ENCODE measurements around the gene KDELR1. TPM values are rescaled to one million over a fixed set of nuclear protein-coding genes. Genes with fewer than 3 reads are reported as not detected.
A peak's percentile ranks its signal among the peaks of the same experiment; 100 is the strongest.
"Not testable (repeated sequence)": the region's sequence is repeated elsewhere in the genome, so short reads cannot be mapped to it uniquely, and the experiment has no call there.

KDELR1 gene
- total RNA-seq, 2 experiments from 2014 or later: 69.6 to 81.6 TPM

- no peak overlapping the region for H3K27ac Mint-ChIP-seq
- peaks cover 39% of the 10 kb centered on the region for H3K4me1 Mint-ChIP-seq
- peaks cover 3% of the 10 kb centered on the region for H3K36me3 Mint-ChIP-seq (ENCODE audit: low read depth)
- POLR2A ChIA-PET: no interaction called here
- DNase-seq: no peak
- no peaks in the 10 kb centered on the region for H3K9me3 Mint-ChIP-seq
- CTCF ChIA-PET: no interaction called here
- peaks cover 55% of the 10 kb centered on the region for H3K27me3 Mint-ChIP-seq
- H3K4me3 Mint-ChIP-seq: no peak overlapping the region
These were observed 4.1 kb upstream of the KDELR1 start for GRCh38 chr19:48395499-48395898.

DNA sequence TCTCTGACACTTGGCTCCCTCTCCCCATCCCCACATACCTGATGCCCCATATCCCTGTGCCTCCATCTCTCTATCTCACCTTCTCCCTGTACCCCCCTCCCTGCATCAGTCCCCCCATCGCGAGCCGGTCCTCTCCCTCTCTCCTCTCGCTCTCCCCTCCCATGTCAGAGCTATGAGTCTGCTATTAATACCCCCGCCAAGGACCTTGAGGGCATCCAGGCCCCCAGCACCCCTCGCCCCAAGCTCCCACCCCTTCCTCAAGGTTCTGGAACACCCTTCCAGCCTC, 3.8 kb upstream of the KDELR1 start:
- DNase-seq: no peak
- Mint-ChIP-seq H3K4me3 (no peak overlapping the region), H3K27ac (no peak overlapping the region), H3K36me3 (ENCODE audit: low read depth) (peaks cover 3% of the 10 kb centered on the region), H3K4me1 (peaks cover 39% of the 10 kb centered on the region), H3K9me3 (no peaks in the 10 kb centered on the region), H3K27me3 (peaks cover 55% of the 10 kb centered on the region)
- ChIA-PET POLR2A (no interaction called here), CTCF (no interaction called here)

- Mint-ChIP-seq H3K36me3 (ENCODE audit: low read depth) (peaks cover 3% of the 10 kb centered on the region), H3K27ac (no peak overlapping the region), H3K27me3 (peaks cover 55% of the 10 kb centered on the region), H3K4me1 (peaks cover 36% of the 10 kb centered on the region), H3K4me3 (no peak overlapping the region), H3K9me3 (no peaks in the 10 kb centered on the region)
- no peak for DNase-seq
- ChIA-PET CTCF (interaction anchor here (0.6 kb wide), 1 partner anchor 236 kb away, joined by 3 read pairs; no protein-coding TSS in a partner anchor), POLR2A (no interaction called here)
These were observed 3.2 kb upstream of the KDELR1 start for GRCh38 chr19:48394331-48395169.

GRCh38 chr19:48393559-48394330, 2.4 kb upstream of the KDELR1 start, which contains the start of gene GRIN2D:
GRIN2D (plus strand) TSS chr19:48393668; CDS start chr19:48398393, 4,725 bp downstream.
- ChIA-PET CTCF (interaction anchor here (0.6 to 1.1 kb wide), 3 partner anchors 10 to 235 kb away, joined by 3 read pairs; no protein-coding TSS in a partner anchor), POLR2A (no interaction called here)
- DNase-seq: no peak
- Mint-ChIP-seq H3K4me1 (peaks cover 32% of the 10 kb centered on the region), H3K9me3 (no peaks in the 10 kb centered on the region), H3K4me3 (peak within 1 kb of the TSS; percentile 30), H3K36me3 (ENCODE audit: low read depth) (peaks cover 2% of the 10 kb centered on the region), H3K27ac (no peak within 1 kb of the TSS), H3K27me3 (peaks cover 55% of the 10 kb centered on the region)

GRCh38 chr19:48392860-48393558, 1.7 kb upstream of the KDELR1 start:
- peaks cover 54% of the 10 kb centered on the region for H3K27me3 Mint-ChIP-seq
- H3K4me3 Mint-ChIP-seq: peak overlapping the region; percentile 30
- no peak for DNase-seq
- POLR2A ChIA-PET: no interaction called here
- peaks cover 35% of the 10 kb centered on the region for H3K4me1 Mint-ChIP-seq
- no peaks in the 10 kb centered on the region for H3K9me3 Mint-ChIP-seq
- H3K36me3 Mint-ChIP-seq (ENCODE audit: low read depth): peaks cover 8% of the 10 kb centered on the region
- H3K27ac Mint-ChIP-seq: no peak overlapping the region
- CTCF ChIA-PET: interaction anchor here (1.0 to 1.1 kb wide), 2 partner anchors 10 to 11 kb away, joined by 3 read pairs; no protein-coding TSS in a partner anchor

- peaks cover 17% of the 10 kb centered on the region for H3K36me3 Mint-ChIP-seq (ENCODE audit: low read depth)
- DNase-seq, H3K9me3 Mint-ChIP-seq, POLR2A ChIA-PET: not testable (repeated sequence)
- CTCF ChIA-PET: interaction anchor here (0.6 to 2.3 kb wide), 23 partner anchors 9 to 480 kb away, joined by 3 to 25 read pairs (median 3); partner anchors contain the start of genes EMP3, PLA2G4C, PPP1R15A and SYNGR4
- peak overlapping the region; percentile 90 for H3K4me3 Mint-ChIP-seq
- peaks cover 44% of the 10 kb centered on the region for H3K27me3 Mint-ChIP-seq
- peaks cover 28% of the 10 kb centered on the region for H3K4me1 Mint-ChIP-seq
- peak overlapping the region; percentile 31 for H3K27ac Mint-ChIP-seq
These were observed 624 bp upstream of the KDELR1 start for GRCh38 chr19:48392006-48392344.

GRCh38 chr19:48390188-48391099, 907 bp downstream of the KDELR1 start:
- POLR2A ChIA-PET: interaction anchor here (0.7 kb wide), 1 partner anchor 179 kb away, joined by 3 read pairs; no protein-coding TSS in a partner anchor
- no peaks in the 10 kb centered on the region for H3K9me3 Mint-ChIP-seq
- CTCF ChIA-PET: interaction anchor here (0.5 to 2.3 kb wide), 21 partner anchors 9 to 481 kb away, joined by 3 to 25 read pairs (median 5); partner anchors contain the start of genes PPP1R15A, SYNGR4 and TMEM143
- H3K4me3 Mint-ChIP-seq: peak overlapping the region; percentile 90
- H3K27me3 Mint-ChIP-seq: peaks cover 30% of the 10 kb centered on the region
- H3K27ac Mint-ChIP-seq: peak overlapping the region; percentile 96
- H3K4me1 Mint-ChIP-seq: peaks cover 28% of the 10 kb centered on the region
- peaks cover 19% of the 10 kb centered on the region for H3K36me3 Mint-ChIP-seq (ENCODE audit: low read depth)
- DNase-seq: peak; percentile 68

DNA sequence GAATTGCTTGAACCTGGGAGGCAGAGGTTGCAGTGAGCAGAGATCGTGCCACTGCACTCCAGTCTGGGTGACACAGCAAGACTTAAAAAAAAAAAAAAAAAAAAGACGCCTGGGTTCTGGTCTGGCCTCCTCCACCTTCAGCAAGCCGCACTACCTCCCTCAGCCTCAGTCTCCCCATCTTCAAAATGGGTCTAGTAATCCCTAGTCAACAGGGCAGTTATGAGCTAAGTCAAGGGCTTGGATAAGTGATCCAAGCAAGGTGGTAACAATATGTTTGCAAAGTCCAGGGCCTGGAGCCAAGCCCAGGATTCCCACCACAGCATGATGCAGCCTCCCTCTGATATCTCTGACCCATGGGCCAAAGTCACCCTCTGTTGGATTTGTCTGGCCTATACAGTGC, 4.4 kb downstream of the KDELR1 start:
- CTCF ChIA-PET: interaction anchor here (0.7 kb wide), 1 partner anchor 207 kb away, joined by 5 read pairs; no protein-coding TSS in a partner anchor
- POLR2A ChIA-PET: no interaction called here
- Mint-ChIP-seq H3K27me3 (peaks cover 3% of the 10 kb centered on the region), H3K9me3 (no peaks in the 10 kb centered on the region), H3K27ac (no peak overlapping the region), H3K4me1 (peaks cover 16% of the 10 kb centered on the region), H3K36me3 (ENCODE audit: low read depth) (peaks cover 36% of the 10 kb centered on the region), H3K4me3 (no peak overlapping the region)
- no peak for DNase-seq

DNA sequence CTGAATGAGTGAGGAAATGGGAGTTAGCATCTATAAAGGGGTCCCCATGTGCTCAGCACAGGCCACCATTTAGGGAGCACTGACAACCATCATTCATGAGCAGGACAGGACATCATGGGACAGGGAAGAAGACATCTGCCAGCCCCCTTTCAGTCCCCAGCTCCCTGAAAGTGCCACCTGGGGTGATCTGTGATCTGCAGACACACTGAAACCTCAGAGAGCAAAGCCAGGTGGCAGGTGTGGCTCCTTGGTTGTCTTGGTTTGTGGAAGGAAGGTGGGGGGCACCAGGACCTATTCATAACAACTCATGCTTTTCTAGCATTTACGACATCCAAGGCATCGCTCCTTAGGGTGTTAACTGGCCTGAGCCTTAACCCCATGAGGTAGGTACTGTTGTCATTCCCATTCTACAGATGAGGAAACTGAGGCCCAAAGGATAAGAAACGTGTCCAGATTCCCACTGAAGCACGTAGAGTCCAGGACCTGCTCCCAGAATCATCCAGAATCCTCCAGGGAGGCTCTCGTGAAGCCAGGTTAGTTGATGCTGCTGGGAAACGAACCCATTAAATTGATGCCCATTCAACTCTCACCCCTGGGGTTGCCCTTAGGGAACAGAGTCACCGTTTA, 5.8 kb downstream of the KDELR1 start:
- POLR2A ChIA-PET: no interaction called here
- CTCF ChIA-PET: interaction anchor here (1.4 kb wide), 1 partner anchor 21 kb away, joined by 3 read pairs; the partner anchor contains the start of genes SYNGR4 and TMEM143
- H3K27ac Mint-ChIP-seq: no peak overlapping the region

DNA sequence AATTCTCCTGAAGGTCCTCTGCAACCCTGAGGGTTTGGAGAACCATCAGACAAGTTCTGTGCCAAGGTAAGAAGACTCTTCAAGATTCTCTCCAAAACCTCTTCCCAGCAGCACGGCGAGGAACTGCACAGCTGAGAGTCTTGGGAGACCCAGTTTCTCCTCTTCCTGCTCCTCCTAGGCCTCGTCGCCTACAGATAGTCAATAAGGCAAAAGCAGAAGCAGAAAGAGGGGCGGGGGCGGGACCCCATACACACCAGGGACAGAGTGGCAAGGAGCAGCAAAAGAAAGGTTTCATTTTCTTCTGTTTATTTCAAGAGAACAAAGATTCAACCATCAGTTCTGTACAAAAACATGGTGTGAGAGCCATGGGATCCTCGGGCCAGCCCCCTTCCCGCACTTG, 9.1 kb downstream of the KDELR1 start:
- no peak for DNase-seq
- H3K27ac Mint-ChIP-seq: no peak overlapping the region
- H3K36me3 Mint-ChIP-seq (ENCODE audit: low read depth): peaks cover 26% of the 10 kb centered on the region
- H3K4me3 Mint-ChIP-seq: no peak overlapping the region
- H3K9me3 Mint-ChIP-seq: no peaks in the 10 kb centered on the region
- no peaks in the 10 kb centered on the region for H3K27me3 Mint-ChIP-seq
- H3K4me1 Mint-ChIP-seq: peaks cover 5% of the 10 kb centered on the region
- ChIA-PET CTCF (interaction anchor here (1.0 to 2.0 kb wide), 3 partner anchors 9 to 11 kb away, joined by 3 to 8 read pairs (median 3); partner anchors contain the start of genes GRIN2D and KDELR1), POLR2A (no interaction called here)

More for the DNA sequence above, 5.8 kb downstream of the KDELR1 start:
- H3K4me3 Mint-ChIP-seq: no peak overlapping the region
- no peak for DNase-seq
- H3K9me3 Mint-ChIP-seq: no peaks in the 10 kb centered on the region
- peaks cover 40% of the 10 kb centered on the region for H3K36me3 Mint-ChIP-seq (ENCODE audit: low read depth)
- H3K27me3 Mint-ChIP-seq: no peaks in the 10 kb centered on the region
- peaks cover 13% of the 10 kb centered on the region for H3K4me1 Mint-ChIP-seq

DNA sequence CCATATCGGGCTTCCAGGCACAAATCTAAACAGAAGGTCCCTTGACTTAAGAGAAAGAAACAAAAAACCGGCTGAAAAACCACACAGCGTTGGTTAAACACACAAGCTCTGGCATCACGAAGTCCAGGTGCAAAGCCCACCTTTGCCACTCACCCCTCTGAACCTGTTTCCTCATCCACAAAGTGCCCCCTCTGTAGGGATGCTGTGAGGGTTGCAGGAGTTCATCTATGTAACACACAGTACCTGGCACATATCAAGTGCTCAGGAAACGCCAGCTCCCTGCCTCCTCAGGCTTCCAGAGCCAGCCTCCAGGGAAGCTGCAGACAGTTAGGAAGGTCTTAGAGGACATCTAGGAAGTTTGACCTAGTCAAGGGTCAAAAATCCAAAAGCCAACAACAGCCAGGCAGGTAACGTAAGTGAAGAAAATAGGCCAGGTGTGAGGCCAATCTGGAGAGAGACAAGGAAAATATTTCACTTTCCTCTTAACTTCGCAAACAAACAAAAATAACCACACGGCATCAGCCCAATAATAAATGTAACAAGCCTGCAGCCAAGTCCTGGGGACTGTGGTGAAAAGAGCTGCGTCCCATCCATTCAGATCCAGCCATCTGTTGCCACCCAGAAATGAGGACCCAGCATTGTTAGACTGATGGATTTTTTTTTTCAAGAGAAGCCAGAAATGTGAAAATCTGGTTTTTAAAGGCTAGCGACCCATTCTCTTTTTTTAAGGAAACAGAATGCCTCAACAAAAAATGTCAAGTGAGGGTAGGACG, 10.0 kb downstream of the KDELR1 start:
- Mint-ChIP-seq H3K4me1 (peaks cover 5% of the 10 kb centered on the region), H3K27me3 (no peaks in the 10 kb centered on the region), H3K4me3 (no peak overlapping the region), H3K36me3 (ENCODE audit: low read depth) (peaks cover 21% of the 10 kb centered on the region), H3K27ac (no peak overlapping the region), H3K9me3 (no peaks in the 10 kb centered on the region)
- no peak for DNase-seq
- CTCF ChIA-PET: interaction anchor here (1.0 to 2.0 kb wide), 3 partner anchors 9 to 12 kb away, joined by 3 to 8 read pairs (median 3); partner anchors contain the start of genes GRIN2D and KDELR1
- POLR2A ChIA-PET: interaction anchor here (0.6 kb wide), 2 partner anchors 57 to 113 kb away, joined by 3 to 5 read pairs; no protein-coding TSS in a partner anchor
